22Rv1 (cell line): ENCODE results near the gene COMMD8.

Experiments
- CTCF ChIP-seq: fragments of 450-650 bp; IDR thresholded peaks from 2 replicates; pipeline ENCODE4 v1.5.1; 2017; ENCODE audit warnings: mild to moderate bottlenecking
- ZFX ChIP-seq: fragments of 450-650 bp; IDR thresholded peaks from 2 replicates; pipeline ENCODE4 v1.6.1; 2017; ENCODE audit warnings: antibody characterized with exemption, borderline replicate concordance

DNA sequence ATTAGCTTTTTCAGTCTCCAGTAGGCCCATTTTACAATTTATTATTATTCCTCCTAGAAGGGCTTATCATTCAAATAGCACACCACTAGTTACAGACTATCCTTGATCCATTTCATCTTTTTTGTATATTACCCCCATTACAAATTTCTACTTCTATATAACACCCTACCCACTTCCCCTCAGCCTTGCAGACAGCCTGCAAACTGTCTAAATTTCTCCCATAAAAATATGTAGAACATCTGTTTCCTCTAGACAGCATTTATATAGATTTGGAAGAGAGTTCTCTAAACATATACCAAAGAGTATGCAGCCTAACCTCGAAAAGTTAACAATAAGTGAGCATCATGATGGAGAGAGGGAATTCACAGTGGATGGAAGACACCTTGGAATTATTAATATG, 30.8 kb downstream of the COMMD8 start:
- TF ChIP-seq CTCF: no peak
- TF ChIP-seq ZFX: no peak
